HG03103 (cell line): ENCODE data around the gene MICAL3.
"Not testable (repeated sequence)": the region's sequence is repeated elsewhere in the genome, so short reads cannot be mapped to it uniquely, and the experiment has no call there.

ENCODE experiments used
- ATAC-seq: cut with Tn5 transposase; IDR thresholded peaks from one replicate; pipeline ENCODE4 v1.9.1; 2021; ENCODE audit warnings: low read depth; ENCODE audit not compliant: unreplicated experiment

The MICAL3 gene

GRCh38 chr22:17897426-17897825 lies 126.9 kb downstream of the MICAL3 start:
- ATAC-seq = no peak

- no peak for ATAC-seq
Observed at GRCh38 chr22:17896586-17896985, 127.8 kb downstream of the MICAL3 start.

GRCh38 chr22:17893900-17894535 lies 130.3 kb downstream of the MICAL3 start:
- no peak for ATAC-seq

DNA sequence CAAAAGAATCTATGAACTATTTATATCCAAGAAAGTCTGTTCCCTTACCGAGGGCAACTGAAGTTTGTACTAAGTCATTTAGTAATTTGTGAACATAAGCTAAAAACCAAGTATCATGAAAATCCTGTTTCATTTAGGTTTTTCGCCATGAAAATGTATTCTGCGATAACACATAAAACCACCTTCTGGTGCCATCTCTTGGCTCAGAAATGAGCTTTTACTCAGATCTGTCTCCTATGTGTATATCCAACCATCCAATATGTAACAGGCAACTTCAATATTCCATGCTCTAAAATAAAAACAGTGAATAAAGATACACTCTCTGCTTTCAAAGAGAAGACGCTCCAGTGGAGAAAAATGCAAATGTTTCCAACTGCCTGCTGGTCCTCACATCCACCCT lies 132.0 kb downstream of the MICAL3 start:
- no peak for ATAC-seq

GRCh38 chr22:17891481-17892167 lies 132.7 kb downstream of the MICAL3 start:
- no peak for ATAC-seq

GRCh38 chr22:17890892-17891291 lies 133.5 kb downstream of the MICAL3 start:
- no peak for ATAC-seq

- ATAC-seq = no peak
Observed at GRCh38 chr22:17890245-17890671, 134.1 kb downstream of the MICAL3 start.

DNA sequence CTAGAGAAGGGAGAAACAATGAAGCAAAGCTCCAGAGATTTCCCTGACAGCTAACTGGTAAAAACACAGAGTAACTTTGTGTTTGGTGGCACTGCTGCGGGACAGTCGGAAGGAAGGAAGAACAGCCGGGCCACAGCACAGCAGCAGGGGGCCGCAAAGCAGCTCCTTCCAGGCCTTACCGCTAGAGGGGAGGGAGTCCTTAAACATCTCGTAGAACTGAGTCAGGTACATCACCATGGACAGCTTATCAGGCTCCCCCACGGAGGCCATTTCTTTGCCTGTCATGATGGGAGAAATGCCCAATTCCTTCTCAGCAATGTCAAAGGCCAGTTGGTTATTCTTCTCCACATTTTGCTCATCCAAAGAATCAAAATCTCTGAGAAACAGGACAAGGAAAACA lies 135.5 kb downstream of the MICAL3 start:
- no peak for ATAC-seq

DNA sequence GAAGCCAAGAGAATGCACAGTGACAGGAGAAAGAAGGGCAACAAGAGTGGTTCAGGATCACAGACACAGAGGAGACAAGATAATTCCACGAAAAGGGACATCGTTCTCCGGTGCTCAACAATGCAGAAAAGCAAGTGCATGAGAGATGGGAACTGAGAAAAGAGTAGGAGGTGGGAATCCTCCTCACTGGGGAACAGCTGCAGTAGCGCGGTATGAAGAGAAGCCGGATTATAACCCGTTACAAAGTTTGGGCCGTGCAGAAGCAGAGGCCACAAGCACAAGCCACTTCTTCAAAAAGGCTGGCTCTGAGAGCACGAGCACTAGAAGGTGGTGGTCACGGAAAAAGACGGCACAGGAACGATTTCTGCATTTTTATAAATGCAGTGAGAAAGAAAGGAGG lies 135.9 kb downstream of the MICAL3 start:
- no peak for ATAC-seq

GRCh38 chr22:17884893-17885292 lies 139.5 kb downstream of the MICAL3 start:
- ATAC-seq = no peak

DNA sequence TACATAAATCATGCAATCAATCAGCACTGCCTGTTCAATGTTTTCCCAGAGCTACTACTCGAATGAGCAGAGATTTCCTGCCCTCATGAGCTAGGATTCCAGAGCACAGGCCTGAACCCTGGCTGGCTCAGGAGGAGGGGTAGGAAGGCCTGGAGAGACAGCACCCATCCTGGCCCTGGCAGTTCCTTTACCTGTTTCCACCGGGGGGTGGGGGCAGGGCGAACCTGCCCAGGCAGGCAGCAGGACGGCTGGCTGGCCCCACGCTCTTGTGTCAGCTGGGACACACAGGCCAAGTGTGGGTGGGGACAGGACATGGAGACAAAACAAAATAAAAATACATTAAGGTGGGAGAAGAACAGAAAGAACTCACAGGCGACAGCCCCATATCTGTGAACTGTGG lies 140.3 kb downstream of the MICAL3 start:
- no peak for ATAC-seq

- ATAC-seq = no peak
Observed at GRCh38 chr22:17883356-17883755, 141.0 kb downstream of the MICAL3 start.

DNA sequence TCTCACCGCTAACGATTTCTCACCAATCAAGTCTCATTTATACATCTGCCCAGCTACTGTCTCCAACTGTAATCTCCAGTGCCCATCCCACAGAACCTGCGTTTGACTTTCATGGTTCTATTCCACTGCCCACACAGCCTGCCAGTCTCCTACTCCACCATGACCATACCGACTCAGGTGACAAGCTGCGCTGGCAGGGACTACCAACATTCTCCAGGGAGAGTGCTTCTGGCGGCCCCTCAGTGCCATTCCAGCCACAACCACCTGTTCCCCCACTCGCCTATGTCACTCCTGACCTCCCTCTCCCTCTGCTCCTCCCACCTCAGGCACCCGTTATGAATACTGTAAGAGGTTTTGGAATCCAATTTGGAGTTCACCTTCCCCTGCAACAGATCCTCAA lies 141.6 kb downstream of the MICAL3 start:
- ATAC-seq = no peak

GRCh38 chr22:17882162-17882561 lies 142.2 kb downstream of the MICAL3 start:
- no peak for ATAC-seq

DNA sequence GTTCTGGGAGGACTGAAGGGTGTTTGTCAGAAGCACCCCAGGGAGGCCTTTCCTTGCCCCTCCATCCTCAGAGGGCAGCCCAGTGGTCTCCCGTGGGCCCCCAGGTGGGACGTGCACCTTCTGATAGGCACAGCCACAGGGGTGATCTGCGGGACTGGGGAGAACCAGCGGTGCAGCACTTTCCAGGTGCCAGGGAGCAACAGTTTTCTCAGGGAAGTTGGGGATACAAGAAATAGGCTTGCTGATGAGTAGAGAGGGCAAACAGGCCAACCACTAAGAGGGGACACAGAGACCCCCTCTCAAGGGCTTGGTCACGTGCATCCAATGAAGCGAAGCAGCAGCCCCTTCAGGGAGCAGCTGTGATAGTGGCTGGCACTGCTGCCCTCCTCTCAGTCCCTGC lies 143.0 kb downstream of the MICAL3 start:
- no peak for ATAC-seq

GRCh38 chr22:17880468-17880867 lies 143.9 kb downstream of the MICAL3 start:
- no peak for ATAC-seq

GRCh38 chr22:17880020-17880419 lies 144.3 kb downstream of the MICAL3 start:
- ATAC-seq = no peak

DNA sequence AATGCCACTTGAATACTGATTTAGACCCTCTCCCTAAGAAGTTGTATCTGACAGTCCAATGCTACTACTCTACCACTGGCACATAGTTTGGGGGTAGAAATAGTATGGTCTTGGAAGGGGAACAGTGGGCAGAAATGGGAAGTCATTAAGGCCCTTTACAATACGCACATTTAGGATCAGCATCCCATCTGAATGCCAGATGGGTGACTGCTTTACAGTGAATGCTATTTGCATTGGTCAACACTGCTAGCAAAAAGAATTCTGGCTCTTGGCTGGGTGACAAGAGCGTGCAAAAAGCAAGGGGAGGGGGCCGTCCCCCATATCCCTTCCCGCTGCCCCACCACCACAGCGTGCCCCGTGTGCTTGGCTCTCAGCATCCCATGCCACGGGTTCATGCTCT lies 145.4 kb downstream of the MICAL3 start:
- no peak for ATAC-seq

- ATAC-seq = no peak
Observed at GRCh38 chr22:17878186-17878694, 146.1 kb downstream of the MICAL3 start.

- ATAC-seq = not testable (repeated sequence)
Observed at GRCh38 chr22:17876878-17877855, 147.2 kb downstream of the MICAL3 start.

DNA sequence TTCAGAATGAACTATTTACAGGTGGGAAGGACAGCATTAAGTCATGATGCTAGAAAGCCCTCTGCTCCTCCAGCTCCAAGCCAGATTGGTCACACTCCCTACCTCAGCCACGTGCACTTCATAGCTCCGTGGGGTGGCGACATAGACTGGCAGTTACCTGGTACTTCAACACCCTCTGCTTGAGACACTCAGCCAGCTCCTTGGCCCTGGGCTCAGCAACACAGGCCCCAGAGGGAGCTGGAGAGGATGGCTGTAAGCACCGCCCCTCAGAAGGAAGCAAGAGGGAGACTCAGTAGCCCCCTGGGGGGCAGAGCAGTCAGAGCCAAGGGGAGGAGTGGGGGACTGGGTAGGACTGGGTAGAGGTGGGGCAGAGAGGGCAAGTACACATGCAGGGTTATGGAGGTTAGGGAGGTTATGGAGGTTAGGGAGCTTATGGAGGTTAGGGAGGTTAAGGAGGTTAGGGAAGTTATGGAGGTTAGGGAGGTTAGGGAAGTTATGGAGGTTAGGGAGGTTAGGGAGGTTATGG lies 148.0 kb downstream of the MICAL3 start:
- no peak for ATAC-seq
